ENCODE data around the gene CS.

DNA sequence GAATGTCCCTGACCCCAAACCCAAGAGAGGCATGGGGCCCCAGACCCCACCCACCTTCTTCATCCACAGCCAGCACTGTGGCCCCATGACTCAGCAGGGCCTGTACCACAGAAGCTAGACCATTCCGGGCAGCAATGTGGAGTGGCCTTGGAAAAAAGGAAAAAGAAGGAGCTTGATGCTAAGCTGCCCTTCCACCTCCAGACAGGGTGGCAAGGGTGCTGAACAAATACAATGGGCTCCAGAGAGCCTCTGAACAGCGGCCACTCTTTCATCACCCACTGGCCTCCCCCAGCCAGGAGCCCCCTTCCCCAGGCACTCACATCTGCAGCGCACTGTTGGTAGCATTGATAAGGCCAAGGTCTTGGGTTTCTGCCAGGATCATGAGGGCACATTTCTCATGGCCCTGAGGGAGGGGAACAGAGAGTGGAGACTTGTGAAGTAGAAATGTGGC is 56.4 kb downstream of the CS start:
- TF ChIP-seq POLR2A (IDR thresholded peaks at IDR 0.05): no peak
- TF ChIP-seq, protein P1, sequence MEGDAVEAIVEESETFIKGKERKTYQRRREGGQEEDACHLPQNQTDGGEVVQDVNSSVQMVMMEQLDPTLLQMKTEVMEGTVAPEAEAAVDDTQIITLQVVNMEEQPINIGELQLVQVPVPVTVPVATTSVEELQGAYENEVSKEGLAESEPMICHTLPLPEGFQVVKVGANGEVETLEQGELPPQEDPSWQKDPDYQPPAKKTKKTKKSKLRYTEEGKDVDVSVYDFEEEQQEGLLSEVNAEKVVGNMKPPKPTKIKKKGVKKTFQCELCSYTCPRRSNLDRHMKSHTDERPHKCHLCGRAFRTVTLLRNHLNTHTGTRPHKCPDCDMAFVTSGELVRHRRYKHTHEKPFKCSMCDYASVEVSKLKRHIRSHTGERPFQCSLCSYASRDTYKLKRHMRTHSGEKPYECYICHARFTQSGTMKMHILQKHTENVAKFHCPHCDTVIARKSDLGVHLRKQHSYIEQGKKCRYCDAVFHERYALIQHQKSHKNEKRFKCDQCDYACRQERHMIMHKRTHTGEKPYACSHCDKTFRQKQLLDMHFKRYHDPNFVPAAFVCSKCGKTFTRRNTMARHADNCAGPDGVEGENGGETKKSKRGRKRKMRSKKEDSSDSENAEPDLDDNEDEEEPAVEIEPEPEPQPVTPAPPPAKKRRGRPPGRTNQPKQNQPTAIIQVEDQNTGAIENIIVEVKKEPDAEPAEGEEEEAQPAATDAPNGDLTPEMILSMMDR (IDR thresholded peaks at IDR 0.05): no peak

All from uterus (tissue), 2 donors.